DOHH2 (cell line): ENCODE results near the gene PYGB.

ENCODE experiments used
- H3F3A ChIP-seq: fragments of 200-600 bp; sonication (generic), shearing (Covaris generic); 2 replicates; pipeline ENCODE4 v1.6.0; 2016; ENCODE audit warnings: antibody characterized with exemption, mild to moderate bottlenecking; ENCODE audit not compliant: control insufficient read depth, insufficient read depth
- H3K27ac ChIP-seq: fragments of 200-600 bp; sonication (generic); 2 replicates; pipeline ENCODE4 v1.5.1; 2014; ENCODE audit warnings: low read depth, mild to moderate bottlenecking, low read length, moderate library complexity
- H3K27me3 ChIP-seq: fragments of 200-600 bp; sonication (generic); 2 replicates; pipeline ENCODE4 v1.6.1; 2014; ENCODE audit warnings: mild to moderate bottlenecking, low read length, mixed read lengths; ENCODE audit not compliant: control insufficient read depth
- H3K36me3 ChIP-seq: fragments of 200-600 bp; sonication (generic); 2 replicates; pipeline ENCODE4 v1.6.1; 2014; ENCODE audit warnings: mild to moderate bottlenecking, low read length, moderate library complexity, mixed read lengths; ENCODE audit not compliant: control insufficient read depth
- H3K4me1 ChIP-seq: fragments of 200-600 bp; sonication (generic); 2 replicates; pipeline ENCODE4 v1.6.1; 2014; ENCODE audit warnings: mild to moderate bottlenecking, low read length, mixed read lengths; ENCODE audit not compliant: control insufficient read depth
- H3K4me2 ChIP-seq: fragments of 200-600 bp; sonication (generic); 2 replicates; pipeline ENCODE4 v1.6.0; 2014; ENCODE audit warnings: mild to moderate bottlenecking, low read length, moderate library complexity
- H3K4me3 ChIP-seq: fragments of 200-600 bp; sonication (generic); 2 replicates; pipeline ENCODE4 v1.5.1; 2014; ENCODE audit warnings: mild to moderate bottlenecking, low read length, mixed read lengths
- H3K79me2 ChIP-seq: fragments of 200-600 bp; sonication (generic); 2 replicates; pipeline ENCODE4 v1.6.1; 2014; ENCODE audit warnings: mild to moderate bottlenecking, low read length, mixed read lengths; ENCODE audit not compliant: control insufficient read depth
- H3K9me2 ChIP-seq: fragments of 200-600 bp; sonication (generic); replicated peaks from 2 replicates; pipeline ENCODE4 v1.6.1; 2014; ENCODE audit warnings: mild to moderate bottlenecking, low read length, mixed read lengths; ENCODE audit not compliant: control insufficient read depth
- H3K9me3 ChIP-seq: fragments of 200-600 bp; sonication (generic); 2 replicates; pipeline ENCODE4 v1.6.1; 2014; ENCODE audit warnings: antibody characterized with exemption, low read length, mixed read lengths; ENCODE audit not compliant: control insufficient read depth, insufficient read depth
- H4K20me1 ChIP-seq: fragments of 200-600 bp; sonication (generic); 2 replicates; pipeline ENCODE4 v1.6.0; 2014; ENCODE audit warnings: low read depth, mild to moderate bottlenecking, antibody characterized with exemption, low read length, moderate library complexity; ENCODE audit not compliant: control insufficient read depth, insufficient read depth
- EZH2phosphoT487 ChIP-seq: fragments of 200-600 bp; sonication (generic); IDR thresholded peaks from 2 replicates; pipeline ENCODE4 v1.6.1; 2017; ENCODE audit warnings: borderline replicate concordance, mild to moderate bottlenecking, antibody characterized with exemption, low read length, moderate library complexity, mixed read lengths
- TF ChIP-seq, protein P1 (sequence below): fragments of 200-600 bp; sonication (generic); IDR thresholded peaks from one replicate; pipeline ENCODE4 v1.5.1; 2014; ENCODE audit warnings: antibody characterized with exemption, mild to moderate bottlenecking, low read depth, low read length; ENCODE audit not compliant: poor library complexity, severe bottlenecking

The PYGB gene

DNA sequence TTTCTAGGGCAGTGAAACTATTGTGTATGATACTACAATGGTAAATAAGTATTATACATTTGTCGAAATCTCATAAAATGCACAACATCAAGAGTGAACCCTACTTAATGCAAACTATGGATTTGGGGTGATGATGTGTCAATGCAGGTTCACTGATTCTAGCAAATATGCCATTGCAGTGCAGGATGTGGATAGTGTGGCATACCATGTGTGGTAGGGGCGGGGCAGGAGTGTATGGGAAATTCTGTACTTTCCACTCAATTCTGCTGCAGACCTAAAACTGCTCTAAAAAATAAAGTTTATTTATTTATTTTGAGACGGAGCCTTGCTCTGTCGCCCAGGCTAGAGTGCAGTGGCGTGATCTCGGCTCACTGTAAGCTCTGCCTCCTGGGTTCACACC, 98.5 kb downstream of the PYGB start:
- no peak overlapping the region for H3K4me2 ChIP-seq

More for the DNA sequence above, 98.5 kb downstream of the PYGB start:
- Histone ChIP-seq H4K20me1 (no peaks in the 10 kb centered on the region), H3K79me2 (peaks cover 61% of the 10 kb centered on the region), H3K27me3 (no peaks in the 10 kb centered on the region), H3K9me2 (no peaks in the 10 kb centered on the region), H3K36me3 (no peaks in the 10 kb centered on the region), H3K4me3 (no peak overlapping the region), H3K27ac (no peak overlapping the region), H3K4me1 (0 out of 2 replicates have a peak, but pooled peaks cover 5% of the 10 kb centered on the region), H3K9me3 (no peaks in the 10 kb centered on the region), H3F3A (no peaks in the 10 kb centered on the region)
- TF ChIP-seq EZH2phosphoT487: no peak
- TF ChIP-seq, protein P1, sequence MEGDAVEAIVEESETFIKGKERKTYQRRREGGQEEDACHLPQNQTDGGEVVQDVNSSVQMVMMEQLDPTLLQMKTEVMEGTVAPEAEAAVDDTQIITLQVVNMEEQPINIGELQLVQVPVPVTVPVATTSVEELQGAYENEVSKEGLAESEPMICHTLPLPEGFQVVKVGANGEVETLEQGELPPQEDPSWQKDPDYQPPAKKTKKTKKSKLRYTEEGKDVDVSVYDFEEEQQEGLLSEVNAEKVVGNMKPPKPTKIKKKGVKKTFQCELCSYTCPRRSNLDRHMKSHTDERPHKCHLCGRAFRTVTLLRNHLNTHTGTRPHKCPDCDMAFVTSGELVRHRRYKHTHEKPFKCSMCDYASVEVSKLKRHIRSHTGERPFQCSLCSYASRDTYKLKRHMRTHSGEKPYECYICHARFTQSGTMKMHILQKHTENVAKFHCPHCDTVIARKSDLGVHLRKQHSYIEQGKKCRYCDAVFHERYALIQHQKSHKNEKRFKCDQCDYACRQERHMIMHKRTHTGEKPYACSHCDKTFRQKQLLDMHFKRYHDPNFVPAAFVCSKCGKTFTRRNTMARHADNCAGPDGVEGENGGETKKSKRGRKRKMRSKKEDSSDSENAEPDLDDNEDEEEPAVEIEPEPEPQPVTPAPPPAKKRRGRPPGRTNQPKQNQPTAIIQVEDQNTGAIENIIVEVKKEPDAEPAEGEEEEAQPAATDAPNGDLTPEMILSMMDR: no peak
